GM19395 (cell line): ENCODE results near the gene MAGI1.

Experiments used
- ATAC-seq: cut with Tn5 transposase; IDR thresholded peaks from one replicate; pipeline ENCODE4 v1.9.1; 2021; ENCODE audit warnings: mild to moderate bottlenecking, moderate library complexity; ENCODE audit not compliant: unreplicated experiment

MAGI1 gene

GRCh38 chr3:65352951-65353350, 685.8 kb downstream of the MAGI1 start:
- no peak for ATAC-seq

- no peak for ATAC-seq
Observed at GRCh38 chr3:65351753-65352152, 687.0 kb downstream of the MAGI1 start.

GRCh38 chr3:65350801-65351476, 687.8 kb downstream of the MAGI1 start:
- ATAC-seq: no peak

- no peak for ATAC-seq
Observed at GRCh38 chr3:65348398-65348995, 690.2 kb downstream of the MAGI1 start.

GRCh38 chr3:65347166-65347565, 691.6 kb downstream of the MAGI1 start:
- ATAC-seq: no peak

- no peak for ATAC-seq
Observed at GRCh38 chr3:65344846-65345245, 693.9 kb downstream of the MAGI1 start.

- no peak for ATAC-seq
Observed at GRCh38 chr3:65344444-65344843, 694.3 kb downstream of the MAGI1 start.

GRCh38 chr3:65343736-65344135, 695.0 kb downstream of the MAGI1 start:
- no peak for ATAC-seq

- no peak for ATAC-seq
Observed at GRCh38 chr3:65343026-65343425, 695.7 kb downstream of the MAGI1 start.

- ATAC-seq: peak; percentile 90
Observed at GRCh38 chr3:65342084-65342683, 696.5 kb downstream of the MAGI1 start.

GRCh38 chr3:65339192-65339740, 699.5 kb downstream of the MAGI1 start:
- ATAC-seq: no peak

GRCh38 chr3:65338571-65338970, 700.1 kb downstream of the MAGI1 start:
- ATAC-seq: no peak

- no peak for ATAC-seq
Observed at GRCh38 chr3:65335587-65335986, 703.1 kb downstream of the MAGI1 start.

GRCh38 chr3:65334045-65334665, 704.6 kb downstream of the MAGI1 start:
- ATAC-seq: no peak

GRCh38 chr3:65331730-65332129, 707.0 kb downstream of the MAGI1 start:
- ATAC-seq: no peak

- no peak for ATAC-seq
Observed at GRCh38 chr3:65330072-65330471, 708.6 kb downstream of the MAGI1 start.

GRCh38 chr3:65328148-65328547, 710.6 kb downstream of the MAGI1 start:
- ATAC-seq: no peak

- no peak for ATAC-seq
Observed at GRCh38 chr3:65326574-65326973, 712.1 kb downstream of the MAGI1 start.

GRCh38 chr3:65322910-65323309, 715.8 kb downstream of the MAGI1 start:
- no peak for ATAC-seq

GRCh38 chr3:65318231-65318630, 720.5 kb downstream of the MAGI1 start:
- ATAC-seq: no peak

- ATAC-seq: no peak
Observed at GRCh38 chr3:65314916-65315315, 723.8 kb downstream of the MAGI1 start.

GRCh38 chr3:65314269-65314668, 724.4 kb downstream of the MAGI1 start:
- no peak for ATAC-seq
